ENCODE results near the gene CABP1. TPM values are rescaled to one million over a fixed set of nuclear protein-coding genes. Genes with fewer than 3 reads are reported as not detected.

CABP1 gene
- total and polyA plus RNA-seq, 2 experiments from 2014 or later: 5.1 to 5.2 TPM

DNA sequence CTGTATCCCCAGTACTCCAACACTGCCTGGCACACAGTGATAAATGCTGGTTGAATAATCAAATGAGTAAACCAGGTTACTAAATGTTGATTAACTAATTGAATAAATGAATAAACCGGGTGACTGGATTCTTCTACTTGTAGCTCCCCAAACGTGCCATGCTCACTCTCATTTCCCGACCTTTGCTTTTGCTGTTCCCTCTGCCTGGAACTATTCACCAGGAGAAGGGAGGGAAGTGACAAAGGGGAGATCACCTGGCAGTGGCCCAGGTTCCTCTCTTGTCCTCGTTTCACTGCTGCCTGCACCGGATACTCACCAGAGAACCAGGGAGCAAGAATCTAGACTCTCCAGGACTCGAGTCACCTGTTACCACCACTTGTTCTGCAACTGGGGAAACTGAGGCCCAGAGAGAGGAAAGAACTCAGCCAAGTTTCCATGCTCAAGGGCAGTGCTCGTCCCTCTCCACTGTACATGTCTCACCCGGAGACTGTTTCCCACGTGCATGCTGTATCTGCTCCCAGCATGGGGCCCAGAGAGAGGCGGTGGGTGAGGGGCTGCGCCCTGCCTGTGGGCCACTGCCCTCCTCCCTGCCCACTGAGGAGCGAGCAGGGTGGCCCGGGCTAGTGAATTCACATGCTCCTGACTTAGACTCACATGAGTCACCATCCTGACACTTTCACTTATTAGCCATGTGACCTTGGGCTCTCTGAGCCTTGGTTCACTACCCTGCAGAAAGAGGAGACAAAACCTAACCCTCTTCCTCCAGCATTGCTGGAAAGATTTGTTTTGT, 41.6 kb upstream of the CABP1 start (continued):
- TF ChIP-seq, protein P1, sequence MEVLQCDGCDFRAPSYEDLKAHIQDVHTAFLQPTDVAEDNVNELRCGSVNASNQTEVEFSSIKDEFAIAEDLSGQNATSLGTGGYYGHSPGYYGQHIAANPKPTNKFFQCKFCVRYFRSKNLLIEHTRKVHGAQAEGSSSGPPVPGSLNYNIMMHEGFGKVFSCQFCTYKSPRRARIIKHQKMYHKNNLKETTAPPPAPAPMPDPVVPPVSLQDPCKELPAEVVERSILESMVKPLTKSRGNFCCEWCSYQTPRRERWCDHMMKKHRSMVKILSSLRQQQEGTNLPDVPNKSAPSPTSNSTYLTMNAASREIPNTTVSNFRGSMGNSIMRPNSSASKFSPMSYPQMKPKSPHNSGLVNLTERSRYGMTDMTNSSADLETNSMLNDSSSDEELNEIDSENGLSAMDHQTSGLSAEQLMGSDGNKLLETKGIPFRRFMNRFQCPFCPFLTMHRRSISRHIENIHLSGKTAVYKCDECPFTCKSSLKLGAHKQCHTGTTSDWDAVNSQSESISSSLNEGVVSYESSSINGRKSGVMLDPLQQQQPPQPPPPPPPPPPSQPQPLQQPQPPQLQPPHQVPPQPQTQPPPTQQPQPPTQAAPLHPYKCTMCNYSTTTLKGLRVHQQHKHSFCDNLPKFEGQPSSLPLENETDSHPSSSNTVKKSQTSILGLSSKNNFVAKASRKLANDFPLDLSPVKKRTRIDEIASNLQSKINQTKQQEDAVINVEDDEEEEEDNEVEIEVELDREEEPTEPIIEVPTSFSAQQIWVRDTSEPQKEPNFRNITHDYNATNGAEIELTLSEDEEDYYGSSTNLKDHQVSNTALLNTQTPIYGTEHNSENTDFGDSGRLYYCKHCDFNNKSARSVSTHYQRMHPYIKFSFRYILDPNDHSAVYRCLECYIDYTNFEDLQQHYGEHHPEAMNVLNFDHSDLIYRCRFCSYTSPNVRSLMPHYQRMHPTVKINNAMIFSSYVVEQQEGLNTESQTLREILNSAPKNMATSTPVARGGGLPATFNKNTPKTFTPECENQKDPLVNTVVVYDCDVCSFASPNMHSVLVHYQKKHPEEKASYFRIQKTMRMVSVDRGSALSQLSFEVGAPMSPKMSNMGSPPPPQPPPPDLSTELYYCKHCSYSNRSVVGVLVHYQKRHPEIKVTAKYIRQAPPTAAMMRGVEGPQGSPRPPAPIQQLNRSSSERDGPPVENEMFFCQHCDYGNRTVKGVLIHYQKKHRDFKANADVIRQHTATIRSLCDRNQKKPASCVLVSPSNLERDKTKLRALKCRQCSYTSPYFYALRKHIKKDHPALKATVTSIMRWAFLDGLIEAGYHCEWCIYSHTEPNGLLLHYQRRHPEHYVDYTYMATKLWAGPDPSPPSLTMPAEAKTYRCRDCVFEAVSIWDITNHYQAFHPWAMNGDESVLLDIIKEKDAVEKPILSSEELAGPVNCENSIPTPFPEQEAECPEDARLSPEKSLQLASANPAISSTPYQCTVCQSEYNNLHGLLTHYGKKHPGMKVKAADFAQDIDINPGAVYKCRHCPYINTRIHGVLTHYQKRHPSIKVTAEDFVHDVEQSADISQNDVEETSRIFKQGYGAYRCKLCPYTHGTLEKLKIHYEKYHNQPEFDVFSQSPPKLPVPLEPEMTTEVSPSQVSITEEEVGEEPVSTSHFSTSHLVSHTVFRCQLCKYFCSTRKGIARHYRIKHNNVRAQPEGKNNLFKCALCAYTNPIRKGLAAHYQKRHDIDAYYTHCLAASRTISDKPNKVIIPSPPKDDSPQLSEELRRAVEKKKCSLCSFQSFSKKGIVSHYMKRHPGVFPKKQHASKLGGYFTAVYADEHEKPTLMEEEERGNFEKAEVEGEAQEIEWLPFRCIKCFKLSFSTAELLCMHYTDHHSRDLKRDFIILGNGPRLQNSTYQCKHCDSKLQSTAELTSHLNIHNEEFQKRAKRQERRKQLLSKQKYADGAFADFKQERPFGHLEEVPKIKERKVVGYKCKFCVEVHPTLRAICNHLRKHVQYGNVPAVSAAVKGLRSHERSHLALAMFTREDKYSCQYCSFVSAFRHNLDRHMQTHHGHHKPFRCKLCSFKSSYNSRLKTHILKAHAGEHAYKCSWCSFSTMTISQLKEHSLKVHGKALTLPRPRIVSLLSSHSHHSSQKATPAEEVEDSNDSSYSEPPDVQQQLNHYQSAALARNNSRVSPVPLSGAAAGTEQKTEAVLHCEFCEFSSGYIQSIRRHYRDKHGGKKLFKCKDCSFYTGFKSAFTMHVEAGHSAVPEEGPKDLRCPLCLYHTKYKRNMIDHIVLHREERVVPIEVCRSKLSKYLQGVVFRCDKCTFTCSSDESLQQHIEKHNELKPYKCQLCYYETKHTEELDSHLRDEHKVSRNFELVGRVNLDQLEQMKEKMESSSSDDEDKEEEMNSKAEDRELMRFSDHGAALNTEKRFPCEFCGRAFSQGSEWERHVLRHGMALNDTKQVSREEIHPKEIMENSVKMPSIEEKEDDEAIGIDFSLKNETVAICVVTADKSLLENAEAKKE (CRISPR knock-in tag; IDR thresholded peaks at IDR 0.05): no peak
- TF ChIP-seq, protein P2, sequence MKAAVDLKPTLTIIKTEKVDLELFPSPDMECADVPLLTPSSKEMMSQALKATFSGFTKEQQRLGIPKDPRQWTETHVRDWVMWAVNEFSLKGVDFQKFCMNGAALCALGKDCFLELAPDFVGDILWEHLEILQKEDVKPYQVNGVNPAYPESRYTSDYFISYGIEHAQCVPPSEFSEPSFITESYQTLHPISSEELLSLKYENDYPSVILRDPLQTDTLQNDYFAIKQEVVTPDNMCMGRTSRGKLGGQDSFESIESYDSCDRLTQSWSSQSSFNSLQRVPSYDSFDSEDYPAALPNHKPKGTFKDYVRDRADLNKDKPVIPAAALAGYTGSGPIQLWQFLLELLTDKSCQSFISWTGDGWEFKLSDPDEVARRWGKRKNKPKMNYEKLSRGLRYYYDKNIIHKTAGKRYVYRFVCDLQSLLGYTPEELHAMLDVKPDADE (IDR thresholded peaks at IDR 0.05): no peak
- no peak for TF ChIP-seq EZH2phosphoT487 (IDR thresholded peaks at IDR 0.05; ENCODE audit: unreplicated experiment)
- TF ChIP-seq CREB1 (CRISPR knock-in tag; IDR thresholded peaks at IDR 0.05; ENCODE audit: low read depth): no peak
- TF ChIP-seq, protein P3, sequence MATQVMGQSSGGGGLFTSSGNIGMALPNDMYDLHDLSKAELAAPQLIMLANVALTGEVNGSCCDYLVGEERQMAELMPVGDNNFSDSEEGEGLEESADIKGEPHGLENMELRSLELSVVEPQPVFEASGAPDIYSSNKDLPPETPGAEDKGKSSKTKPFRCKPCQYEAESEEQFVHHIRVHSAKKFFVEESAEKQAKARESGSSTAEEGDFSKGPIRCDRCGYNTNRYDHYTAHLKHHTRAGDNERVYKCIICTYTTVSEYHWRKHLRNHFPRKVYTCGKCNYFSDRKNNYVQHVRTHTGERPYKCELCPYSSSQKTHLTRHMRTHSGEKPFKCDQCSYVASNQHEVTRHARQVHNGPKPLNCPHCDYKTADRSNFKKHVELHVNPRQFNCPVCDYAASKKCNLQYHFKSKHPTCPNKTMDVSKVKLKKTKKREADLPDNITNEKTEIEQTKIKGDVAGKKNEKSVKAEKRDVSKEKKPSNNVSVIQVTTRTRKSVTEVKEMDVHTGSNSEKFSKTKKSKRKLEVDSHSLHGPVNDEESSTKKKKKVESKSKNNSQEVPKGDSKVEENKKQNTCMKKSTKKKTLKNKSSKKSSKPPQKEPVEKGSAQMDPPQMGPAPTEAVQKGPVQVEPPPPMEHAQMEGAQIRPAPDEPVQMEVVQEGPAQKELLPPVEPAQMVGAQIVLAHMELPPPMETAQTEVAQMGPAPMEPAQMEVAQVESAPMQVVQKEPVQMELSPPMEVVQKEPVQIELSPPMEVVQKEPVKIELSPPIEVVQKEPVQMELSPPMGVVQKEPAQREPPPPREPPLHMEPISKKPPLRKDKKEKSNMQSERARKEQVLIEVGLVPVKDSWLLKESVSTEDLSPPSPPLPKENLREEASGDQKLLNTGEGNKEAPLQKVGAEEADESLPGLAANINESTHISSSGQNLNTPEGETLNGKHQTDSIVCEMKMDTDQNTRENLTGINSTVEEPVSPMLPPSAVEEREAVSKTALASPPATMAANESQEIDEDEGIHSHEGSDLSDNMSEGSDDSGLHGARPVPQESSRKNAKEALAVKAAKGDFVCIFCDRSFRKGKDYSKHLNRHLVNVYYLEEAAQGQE (IDR thresholded peaks at IDR 0.05; ENCODE audit: unreplicated experiment): no peak
- TF ChIP-seq ZNF114 (CRISPR knock-in tag; IDR thresholded peaks at IDR 0.05): no peak
- TF ChIP-seq NANOG (IDR thresholded peaks at IDR 0.05; ENCODE audit: borderline replicate concordance): no peak
- TF ChIP-seq ZNF331 (CRISPR knock-in tag; IDR thresholded peaks at IDR 0.05; ENCODE audit: low read depth): no peak

All from GM23338 (cell line).